ENCODE data around the gene AKNA. TPM values are rescaled to one million over a fixed set of nuclear protein-coding genes. Genes with fewer than 3 reads are reported as not detected.

The AKNA gene
- total RNA-seq, 1 experiment from 2014 or later, result 29.3 TPM

DNA sequence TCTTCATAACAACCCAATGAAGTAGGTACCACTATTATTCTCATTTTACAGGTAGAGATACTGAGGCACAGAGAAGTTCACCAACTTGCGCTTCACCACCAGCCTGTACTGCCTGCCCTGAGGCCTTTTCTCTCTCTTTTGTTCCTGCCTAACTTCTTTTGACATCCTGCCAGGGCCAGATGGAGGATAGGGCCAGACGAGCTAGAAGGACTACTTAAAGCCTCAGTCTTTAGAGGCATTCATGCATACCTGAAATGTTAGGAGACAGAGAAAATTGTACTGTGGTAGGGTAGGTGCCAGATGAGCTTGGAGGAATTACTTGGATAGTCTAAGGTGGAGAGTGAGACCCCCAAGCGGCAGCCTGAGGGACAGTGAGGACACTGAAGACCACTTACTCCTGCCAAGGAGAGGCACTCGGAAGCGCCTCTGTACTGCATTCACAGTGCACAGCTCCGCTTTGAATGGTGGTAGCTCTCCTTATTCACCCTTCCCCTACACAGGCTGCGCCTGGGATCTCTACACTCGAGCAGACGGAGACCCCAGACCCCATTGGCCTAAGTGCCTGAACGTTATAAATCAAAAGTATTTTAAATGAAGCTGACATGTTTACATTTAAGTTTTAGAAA, 71.1 kb downstream of the AKNA start:
- H3K27me3 Mint-ChIP-seq (ENCODE audit: low read depth), result peaks cover 5% of the 10 kb centered on the region
- no peak for DNase-seq (ENCODE audit: low spot score)
- POLR2A ChIA-PET, result no interaction called here
- no peak overlapping the region for H3K27ac Mint-ChIP-seq
- CTCF ChIA-PET, result interaction anchor here (0.6 to 2.1 kb wide), 10 partner anchors 22 to 234 kb away, joined by 3 to 7 read pairs (median 4); partner anchors contain the start of gene COL27A1
- 0 out of 2 replicates have a peak, but pooled peaks cover 3% of the 10 kb centered on the region for H3K4me1 Mint-ChIP-seq
- TF ChIP-seq, protein P1, sequence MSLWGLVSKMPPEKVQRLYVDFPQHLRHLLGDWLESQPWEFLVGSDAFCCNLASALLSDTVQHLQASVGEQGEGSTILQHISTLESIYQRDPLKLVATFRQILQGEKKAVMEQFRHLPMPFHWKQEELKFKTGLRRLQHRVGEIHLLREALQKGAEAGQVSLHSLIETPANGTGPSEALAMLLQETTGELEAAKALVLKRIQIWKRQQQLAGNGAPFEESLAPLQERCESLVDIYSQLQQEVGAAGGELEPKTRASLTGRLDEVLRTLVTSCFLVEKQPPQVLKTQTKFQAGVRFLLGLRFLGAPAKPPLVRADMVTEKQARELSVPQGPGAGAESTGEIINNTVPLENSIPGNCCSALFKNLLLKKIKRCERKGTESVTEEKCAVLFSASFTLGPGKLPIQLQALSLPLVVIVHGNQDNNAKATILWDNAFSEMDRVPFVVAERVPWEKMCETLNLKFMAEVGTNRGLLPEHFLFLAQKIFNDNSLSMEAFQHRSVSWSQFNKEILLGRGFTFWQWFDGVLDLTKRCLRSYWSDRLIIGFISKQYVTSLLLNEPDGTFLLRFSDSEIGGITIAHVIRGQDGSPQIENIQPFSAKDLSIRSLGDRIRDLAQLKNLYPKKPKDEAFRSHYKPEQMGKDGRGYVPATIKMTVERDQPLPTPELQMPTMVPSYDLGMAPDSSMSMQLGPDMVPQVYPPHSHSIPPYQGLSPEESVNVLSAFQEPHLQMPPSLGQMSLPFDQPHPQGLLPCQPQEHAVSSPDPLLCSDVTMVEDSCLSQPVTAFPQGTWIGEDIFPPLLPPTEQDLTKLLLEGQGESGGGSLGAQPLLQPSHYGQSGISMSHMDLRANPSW (CRISPR knock-in tag; conservative IDR thresholded peaks at IDR 0.05; ENCODE audit: low read depth), result no peak
- TF ChIP-seq SP1 (CRISPR knock-in tag; conservative IDR thresholded peaks at IDR 0.05) (no peak), IRF2 (CRISPR knock-in tag; IDR thresholded peaks at IDR 0.05; ENCODE audit: borderline replicate concordance, low read depth) (no peak), FOXJ3 (CRISPR knock-in tag; IDR thresholded peaks at IDR 0.05; ENCODE audit: borderline replicate concordance) (no peak), FOXK1 (CRISPR knock-in tag; IDR thresholded peaks at IDR 0.05) (no peak)
- TF ChIP-seq, protein P2, sequence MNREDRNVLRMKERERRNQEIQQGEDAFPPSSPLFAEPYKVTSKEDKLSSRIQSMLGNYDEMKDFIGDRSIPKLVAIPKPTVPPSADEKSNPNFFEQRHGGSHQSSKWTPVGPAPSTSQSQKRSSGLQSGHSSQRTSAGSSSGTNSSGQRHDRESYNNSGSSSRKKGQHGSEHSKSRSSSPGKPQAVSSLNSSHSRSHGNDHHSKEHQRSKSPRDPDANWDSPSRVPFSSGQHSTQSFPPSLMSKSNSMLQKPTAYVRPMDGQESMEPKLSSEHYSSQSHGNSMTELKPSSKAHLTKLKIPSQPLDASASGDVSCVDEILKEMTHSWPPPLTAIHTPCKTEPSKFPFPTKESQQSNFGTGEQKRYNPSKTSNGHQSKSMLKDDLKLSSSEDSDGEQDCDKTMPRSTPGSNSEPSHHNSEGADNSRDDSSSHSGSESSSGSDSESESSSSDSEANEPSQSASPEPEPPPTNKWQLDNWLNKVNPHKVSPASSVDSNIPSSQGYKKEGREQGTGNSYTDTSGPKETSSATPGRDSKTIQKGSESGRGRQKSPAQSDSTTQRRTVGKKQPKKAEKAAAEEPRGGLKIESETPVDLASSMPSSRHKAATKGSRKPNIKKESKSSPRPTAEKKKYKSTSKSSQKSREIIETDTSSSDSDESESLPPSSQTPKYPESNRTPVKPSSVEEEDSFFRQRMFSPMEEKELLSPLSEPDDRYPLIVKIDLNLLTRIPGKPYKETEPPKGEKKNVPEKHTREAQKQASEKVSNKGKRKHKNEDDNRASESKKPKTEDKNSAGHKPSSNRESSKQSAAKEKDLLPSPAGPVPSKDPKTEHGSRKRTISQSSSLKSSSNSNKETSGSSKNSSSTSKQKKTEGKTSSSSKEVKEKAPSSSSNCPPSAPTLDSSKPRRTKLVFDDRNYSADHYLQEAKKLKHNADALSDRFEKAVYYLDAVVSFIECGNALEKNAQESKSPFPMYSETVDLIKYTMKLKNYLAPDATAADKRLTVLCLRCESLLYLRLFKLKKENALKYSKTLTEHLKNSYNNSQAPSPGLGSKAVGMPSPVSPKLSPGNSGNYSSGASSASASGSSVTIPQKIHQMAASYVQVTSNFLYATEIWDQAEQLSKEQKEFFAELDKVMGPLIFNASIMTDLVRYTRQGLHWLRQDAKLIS (CRISPR knock-in tag; IDR thresholded peaks at IDR 0.05; ENCODE audit: borderline replicate concordance), result no peak
- TF ChIP-seq, protein P3, sequence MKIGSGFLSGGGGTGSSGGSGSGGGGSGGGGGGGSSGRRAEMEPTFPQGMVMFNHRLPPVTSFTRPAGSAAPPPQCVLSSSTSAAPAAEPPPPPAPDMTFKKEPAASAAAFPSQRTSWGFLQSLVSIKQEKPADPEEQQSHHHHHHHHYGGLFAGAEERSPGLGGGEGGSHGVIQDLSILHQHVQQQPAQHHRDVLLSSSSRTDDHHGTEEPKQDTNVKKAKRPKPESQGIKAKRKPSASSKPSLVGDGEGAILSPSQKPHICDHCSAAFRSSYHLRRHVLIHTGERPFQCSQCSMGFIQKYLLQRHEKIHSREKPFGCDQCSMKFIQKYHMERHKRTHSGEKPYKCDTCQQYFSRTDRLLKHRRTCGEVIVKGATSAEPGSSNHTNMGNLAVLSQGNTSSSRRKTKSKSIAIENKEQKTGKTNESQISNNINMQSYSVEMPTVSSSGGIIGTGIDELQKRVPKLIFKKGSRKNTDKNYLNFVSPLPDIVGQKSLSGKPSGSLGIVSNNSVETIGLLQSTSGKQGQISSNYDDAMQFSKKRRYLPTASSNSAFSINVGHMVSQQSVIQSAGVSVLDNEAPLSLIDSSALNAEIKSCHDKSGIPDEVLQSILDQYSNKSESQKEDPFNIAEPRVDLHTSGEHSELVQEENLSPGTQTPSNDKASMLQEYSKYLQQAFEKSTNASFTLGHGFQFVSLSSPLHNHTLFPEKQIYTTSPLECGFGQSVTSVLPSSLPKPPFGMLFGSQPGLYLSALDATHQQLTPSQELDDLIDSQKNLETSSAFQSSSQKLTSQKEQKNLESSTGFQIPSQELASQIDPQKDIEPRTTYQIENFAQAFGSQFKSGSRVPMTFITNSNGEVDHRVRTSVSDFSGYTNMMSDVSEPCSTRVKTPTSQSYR (CRISPR knock-in tag; IDR thresholded peaks at IDR 0.05), result no peak
- TF ChIP-seq, protein P4, sequence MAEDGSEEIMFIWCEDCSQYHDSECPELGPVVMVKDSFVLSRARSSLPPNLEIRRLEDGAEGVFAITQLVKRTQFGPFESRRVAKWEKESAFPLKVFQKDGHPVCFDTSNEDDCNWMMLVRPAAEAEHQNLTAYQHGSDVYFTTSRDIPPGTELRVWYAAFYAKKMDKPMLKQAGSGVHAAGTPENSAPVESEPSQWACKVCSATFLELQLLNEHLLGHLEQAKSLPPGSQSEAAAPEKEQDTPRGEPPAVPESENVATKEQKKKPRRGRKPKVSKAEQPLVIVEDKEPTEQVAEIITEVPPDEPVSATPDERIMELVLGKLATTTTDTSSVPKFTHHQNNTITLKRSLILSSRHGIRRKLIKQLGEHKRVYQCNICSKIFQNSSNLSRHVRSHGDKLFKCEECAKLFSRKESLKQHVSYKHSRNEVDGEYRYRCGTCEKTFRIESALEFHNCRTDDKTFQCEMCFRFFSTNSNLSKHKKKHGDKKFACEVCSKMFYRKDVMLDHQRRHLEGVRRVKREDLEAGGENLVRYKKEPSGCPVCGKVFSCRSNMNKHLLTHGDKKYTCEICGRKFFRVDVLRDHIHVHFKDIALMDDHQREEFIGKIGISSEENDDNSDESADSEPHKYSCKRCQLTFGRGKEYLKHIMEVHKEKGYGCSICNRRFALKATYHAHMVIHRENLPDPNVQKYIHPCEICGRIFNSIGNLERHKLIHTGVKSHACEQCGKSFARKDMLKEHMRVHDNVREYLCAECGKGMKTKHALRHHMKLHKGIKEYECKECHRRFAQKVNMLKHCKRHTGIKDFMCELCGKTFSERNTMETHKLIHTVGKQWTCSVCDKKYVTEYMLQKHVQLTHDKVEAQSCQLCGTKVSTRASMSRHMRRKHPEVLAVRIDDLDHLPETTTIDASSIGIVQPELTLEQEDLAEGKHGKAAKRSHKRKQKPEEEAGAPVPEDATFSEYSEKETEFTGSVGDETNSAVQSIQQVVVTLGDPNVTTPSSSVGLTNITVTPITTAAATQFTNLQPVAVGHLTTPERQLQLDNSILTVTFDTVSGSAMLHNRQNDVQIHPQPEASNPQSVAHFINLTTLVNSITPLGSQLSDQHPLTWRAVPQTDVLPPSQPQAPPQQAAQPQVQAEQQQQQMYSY (CRISPR knock-in tag; IDR thresholded peaks at IDR 0.05), result no peak
- TF ChIP-seq, protein P5, sequence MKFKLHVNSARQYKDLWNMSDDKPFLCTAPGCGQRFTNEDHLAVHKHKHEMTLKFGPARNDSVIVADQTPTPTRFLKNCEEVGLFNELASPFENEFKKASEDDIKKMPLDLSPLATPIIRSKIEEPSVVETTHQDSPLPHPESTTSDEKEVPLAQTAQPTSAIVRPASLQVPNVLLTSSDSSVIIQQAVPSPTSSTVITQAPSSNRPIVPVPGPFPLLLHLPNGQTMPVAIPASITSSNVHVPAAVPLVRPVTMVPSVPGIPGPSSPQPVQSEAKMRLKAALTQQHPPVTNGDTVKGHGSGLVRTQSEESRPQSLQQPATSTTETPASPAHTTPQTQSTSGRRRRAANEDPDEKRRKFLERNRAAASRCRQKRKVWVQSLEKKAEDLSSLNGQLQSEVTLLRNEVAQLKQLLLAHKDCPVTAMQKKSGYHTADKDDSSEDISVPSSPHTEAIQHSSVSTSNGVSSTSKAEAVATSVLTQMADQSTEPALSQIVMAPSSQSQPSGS (CRISPR knock-in tag; IDR thresholded peaks at IDR 0.05; ENCODE audit: borderline replicate concordance, low read depth), result no peak
- no peaks in the 10 kb centered on the region for H3K36me3 Mint-ChIP-seq
- ATAC-seq, result peak; percentile 59
- peaks cover 5% of the 10 kb centered on the region; the same call in 1 of the 2 replicates for H3K9me3 Mint-ChIP-seq
- no peak overlapping the region for H3K4me3 Mint-ChIP-seq
